Measurements from ENCODE around the gene TLE5. TPM values are rescaled to one million over a fixed set of nuclear protein-coding genes. Genes with fewer than 3 reads are reported as not detected.

TLE5 gene
- total and polyA plus RNA-seq, 2 experiments from 2014 or later = 260 to 308 TPM

DNA sequence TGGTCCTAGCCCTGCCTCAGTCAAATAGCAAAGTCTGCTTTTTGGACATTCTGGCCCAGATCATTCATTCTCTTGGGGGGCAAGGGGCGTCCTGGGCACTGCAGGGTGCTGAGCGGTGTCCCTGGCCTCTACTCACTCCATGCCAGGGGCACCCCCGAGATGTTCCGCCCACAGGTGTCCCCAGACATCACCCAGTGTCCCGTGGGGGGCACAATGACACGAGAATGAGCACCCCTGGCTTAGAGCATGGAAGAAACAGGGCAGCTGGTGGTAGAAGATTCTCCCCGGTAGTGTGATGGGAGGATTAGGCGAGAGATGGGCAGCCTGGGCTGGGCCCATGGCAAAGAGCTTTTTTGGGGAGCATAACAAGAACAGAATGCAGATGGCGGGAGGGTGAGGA is 5.3 kb upstream of the TLE5 start:
- Histone ChIP-seq H3K4me2 (no peak overlapping the region), H3K9me2 (replicated peaks; ENCODE audit: insufficient read depth) (no peaks in the 10 kb centered on the region), H3K27me3 (no peaks in the 10 kb centered on the region), H3K36me3 (replicated peaks; ENCODE audit: insufficient read depth, low read depth) (no peaks in the 10 kb centered on the region), H3K4me1 (ENCODE audit: insufficient read depth) (peaks cover 17% of the 10 kb centered on the region), H3K4me3 (no peak overlapping the region), H2AFZ (no peak overlapping the region), H3K27ac (no peak overlapping the region), H3K9me3 (ENCODE audit: low read depth) (no peaks in the 10 kb centered on the region), H3K79me2 (no peaks in the 10 kb centered on the region), H4K20me1 (ENCODE audit: insufficient read depth, poor library complexity, severe bottlenecking) (no peaks in the 10 kb centered on the region)
- WGBS (ENCODE audit: low lambda C conversion rate, missing lambda C conversion rate) = 94% methylated on average over 9 of the region's 9 CpGs
- TF ChIP-seq EZH2 (IDR thresholded peaks at IDR 0.05; ENCODE audit: borderline replicate concordance) (no peak), EZH2phosphoT487 (IDR thresholded peaks at IDR 0.05; ENCODE audit: low read depth, severe bottlenecking, unreplicated experiment) (no peak)
- TF ChIP-seq, protein P1, sequence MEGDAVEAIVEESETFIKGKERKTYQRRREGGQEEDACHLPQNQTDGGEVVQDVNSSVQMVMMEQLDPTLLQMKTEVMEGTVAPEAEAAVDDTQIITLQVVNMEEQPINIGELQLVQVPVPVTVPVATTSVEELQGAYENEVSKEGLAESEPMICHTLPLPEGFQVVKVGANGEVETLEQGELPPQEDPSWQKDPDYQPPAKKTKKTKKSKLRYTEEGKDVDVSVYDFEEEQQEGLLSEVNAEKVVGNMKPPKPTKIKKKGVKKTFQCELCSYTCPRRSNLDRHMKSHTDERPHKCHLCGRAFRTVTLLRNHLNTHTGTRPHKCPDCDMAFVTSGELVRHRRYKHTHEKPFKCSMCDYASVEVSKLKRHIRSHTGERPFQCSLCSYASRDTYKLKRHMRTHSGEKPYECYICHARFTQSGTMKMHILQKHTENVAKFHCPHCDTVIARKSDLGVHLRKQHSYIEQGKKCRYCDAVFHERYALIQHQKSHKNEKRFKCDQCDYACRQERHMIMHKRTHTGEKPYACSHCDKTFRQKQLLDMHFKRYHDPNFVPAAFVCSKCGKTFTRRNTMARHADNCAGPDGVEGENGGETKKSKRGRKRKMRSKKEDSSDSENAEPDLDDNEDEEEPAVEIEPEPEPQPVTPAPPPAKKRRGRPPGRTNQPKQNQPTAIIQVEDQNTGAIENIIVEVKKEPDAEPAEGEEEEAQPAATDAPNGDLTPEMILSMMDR (IDR thresholded peaks at IDR 0.05; ENCODE audit: poor library complexity) = no peak
- DNase-seq (ENCODE audit: low spot score) = no peak

DNA sequence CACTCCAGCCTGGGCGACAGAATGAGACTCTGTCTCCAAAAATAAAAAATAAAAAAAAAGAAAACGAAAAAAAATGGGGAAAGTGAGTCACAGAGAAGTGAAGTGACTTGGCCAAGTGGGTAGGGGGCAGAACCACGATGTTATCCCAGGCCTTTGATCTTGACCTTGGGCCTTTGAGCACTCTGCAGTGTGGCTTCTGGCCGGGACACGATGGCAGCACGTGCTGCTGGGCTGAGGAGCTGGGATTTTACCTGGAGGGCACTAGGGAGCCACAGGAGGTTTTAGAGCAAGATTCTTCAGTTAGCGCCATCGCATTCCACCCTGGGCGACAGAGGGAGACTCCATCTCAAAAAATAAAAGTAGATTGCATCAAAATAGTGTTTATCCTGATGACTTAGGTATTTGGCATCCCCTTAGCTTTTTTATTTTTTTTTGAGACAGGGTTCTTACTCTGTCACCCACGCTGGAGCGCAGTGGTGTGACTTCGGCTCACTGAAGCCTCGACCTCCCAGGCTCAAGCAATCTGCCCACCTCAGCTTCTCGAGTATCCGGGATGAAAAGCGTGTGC is 4.3 kb upstream of the TLE5 start:
- Histone ChIP-seq H3K36me3 (replicated peaks; ENCODE audit: insufficient read depth, low read depth) (no peaks in the 10 kb centered on the region), H3K27me3 (no peaks in the 10 kb centered on the region), H3K9me2 (replicated peaks; ENCODE audit: insufficient read depth) (no peaks in the 10 kb centered on the region), H3K4me3 (no peak overlapping the region), H3K4me2 (no peak overlapping the region), H3K27ac (peak overlapping the region; percentile 90), H3K9me3 (ENCODE audit: low read depth) (no peaks in the 10 kb centered on the region), H2AFZ (no peak overlapping the region), H3K79me2 (peaks cover 4% of the 10 kb centered on the region), H4K20me1 (ENCODE audit: insufficient read depth, poor library complexity, severe bottlenecking) (no peaks in the 10 kb centered on the region), H3K4me1 (ENCODE audit: insufficient read depth) (peaks cover 17% of the 10 kb centered on the region)
- 82% methylated on average over 16 of the region's 16 CpGs for WGBS (ENCODE audit: low lambda C conversion rate, missing lambda C conversion rate)
- no peak for DNase-seq (ENCODE audit: low spot score)
- TF ChIP-seq EZH2 (IDR thresholded peaks at IDR 0.05; ENCODE audit: borderline replicate concordance) (no peak), EZH2phosphoT487 (IDR thresholded peaks at IDR 0.05; ENCODE audit: low read depth, severe bottlenecking, unreplicated experiment) (no peak)
- TF ChIP-seq, protein P1 (IDR thresholded peaks at IDR 0.05; ENCODE audit: poor library complexity) = no peak

DNA sequence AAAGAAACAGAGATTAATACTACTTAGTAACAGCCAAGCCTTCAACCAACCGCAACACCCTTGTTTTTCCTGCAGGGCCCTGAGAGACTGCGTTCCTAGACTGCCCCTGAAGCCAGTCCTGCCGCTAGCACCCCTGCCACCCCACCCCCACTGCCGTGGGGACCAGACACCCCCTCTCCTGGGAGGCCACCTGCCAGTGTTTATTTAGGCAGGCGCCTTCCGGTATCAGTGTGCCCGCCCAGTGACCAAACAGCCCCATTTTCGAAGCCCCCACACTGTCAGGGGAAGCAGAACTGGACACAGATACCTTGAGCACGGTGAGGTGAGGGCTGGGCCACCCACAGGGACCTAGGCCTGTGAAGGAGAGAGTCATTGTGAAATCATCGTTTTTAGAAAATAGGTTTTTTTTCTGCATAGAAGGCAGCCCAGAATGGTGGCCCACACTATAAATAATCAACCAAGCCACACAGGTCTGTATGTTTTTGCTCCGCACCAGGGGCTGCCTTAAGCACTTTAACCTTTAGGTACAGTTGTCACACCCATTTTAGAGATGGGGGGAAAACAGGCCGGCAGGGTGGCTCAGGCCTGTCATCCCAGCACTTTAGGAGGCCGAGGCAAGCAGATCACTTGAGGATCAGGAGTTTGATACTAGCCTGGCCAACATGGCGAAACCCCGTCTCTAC is 3.5 kb upstream of the TLE5 start:
- WGBS (ENCODE audit: low lambda C conversion rate, missing lambda C conversion rate) = 40% methylated on average over 15 of the region's 15 CpGs
- Histone ChIP-seq H2AFZ (no peak overlapping the region), H3K4me1 (ENCODE audit: insufficient read depth) (peaks cover 21% of the 10 kb centered on the region), H3K4me2 (peak overlapping the region; percentile 38), H3K27ac (peak overlapping the region; percentile 90), H3K79me2 (peaks cover 12% of the 10 kb centered on the region), H3K4me3 (no peak overlapping the region), H3K9me2 (replicated peaks; ENCODE audit: insufficient read depth) (no peaks in the 10 kb centered on the region), H3K9me3 (ENCODE audit: low read depth) (no peaks in the 10 kb centered on the region), H3K36me3 (replicated peaks; ENCODE audit: insufficient read depth, low read depth) (no peaks in the 10 kb centered on the region), H3K27me3 (no peaks in the 10 kb centered on the region), H4K20me1 (ENCODE audit: insufficient read depth, poor library complexity, severe bottlenecking) (peaks cover 3% of the 10 kb centered on the region)
- no peak for TF ChIP-seq EZH2phosphoT487 (IDR thresholded peaks at IDR 0.05; ENCODE audit: low read depth, severe bottlenecking, unreplicated experiment)
- TF ChIP-seq, protein P1 (IDR thresholded peaks at IDR 0.05; ENCODE audit: poor library complexity) = no peak
- TF ChIP-seq EZH2 (IDR thresholded peaks at IDR 0.05; ENCODE audit: borderline replicate concordance) = no peak
- peak; percentile 70 for DNase-seq (ENCODE audit: low spot score)

All from hepatocyte (in vitro differentiated cells).